ENCODE measurements around the gene KRTAP10-6. TPM values are rescaled to one million over a fixed set of nuclear protein-coding genes. Genes with fewer than 3 reads are reported as not detected.
"Not testable (repeated sequence)": the region's sequence is repeated elsewhere in the genome, so short reads cannot be mapped to it uniquely, and the experiment has no call there.

Gene KRTAP10-6
- total RNA-seq, 1 donor from 2014 or later: not detected

GRCh38 chr21:44564099-44564498 lies 28.2 kb downstream of the KRTAP10-6 start:
- no peak for DNase-seq (ENCODE audit: low read depth, low spot score)

GRCh38 chr21:44558695-44559094 lies 33.6 kb downstream of the KRTAP10-6 start, which contains the start of gene KRTAP10-3:
Gene KRTAP10-3, minus strand, starts transcription at chr21:44558795. Its CDS starts 80 bp downstream, at chr21:44558715.
- no peak for DNase-seq (ENCODE audit: low read depth, low spot score)

GRCh38 chr21:44558329-44558675 lies 34.0 kb downstream of the KRTAP10-6 start:
- DNase-seq (ENCODE audit: low read depth, low spot score): not testable (repeated sequence)

GRCh38 chr21:44557491-44558328 lies 34.6 kb downstream of the KRTAP10-6 start:
- no peak for DNase-seq (ENCODE audit: low read depth, low spot score)

- DNase-seq (ENCODE audit: low read depth, low spot score): no peak
Measured at GRCh38 chr21:44556879-44557278, 35.4 kb downstream of the KRTAP10-6 start.

GRCh38 chr21:44555200-44555875 lies 37.0 kb downstream of the KRTAP10-6 start:
- no peak for DNase-seq (ENCODE audit: low read depth, low spot score)

- no peak for DNase-seq (ENCODE audit: low read depth, low spot score)
Measured at GRCh38 chr21:44552681-44553080, 39.6 kb downstream of the KRTAP10-6 start.

- DNase-seq (ENCODE audit: low read depth, low spot score): no peak
Measured at GRCh38 chr21:44552136-44552535, 40.2 kb downstream of the KRTAP10-6 start.

- no peak for DNase-seq (ENCODE audit: low read depth, low spot score)
Measured at GRCh38 chr21:44551340-44551961, 40.9 kb downstream of the KRTAP10-6 start, which contains the start of gene KRTAP10-2. Gene KRTAP10-2, minus strand, starts transcription at chr21:44551505. Its CDS starts 47 bp downstream, at chr21:44551458.

GRCh38 chr21:44550807-44551206 lies 41.5 kb downstream of the KRTAP10-6 start:
- DNase-seq (ENCODE audit: low read depth, low spot score): no peak

- not testable (repeated sequence) for DNase-seq (ENCODE audit: low read depth, low spot score)
Measured at GRCh38 chr21:44550285-44550684, 42.0 kb downstream of the KRTAP10-6 start.

GRCh38 chr21:44549525-44550211 lies 42.6 kb downstream of the KRTAP10-6 start:
- no peak for DNase-seq (ENCODE audit: low read depth, low spot score)

GRCh38 chr21:44548922-44549321 lies 43.4 kb downstream of the KRTAP10-6 start:
- no peak for DNase-seq (ENCODE audit: low read depth, low spot score)

- DNase-seq (ENCODE audit: low read depth, low spot score): no peak
Measured at GRCh38 chr21:44548381-44548780, 43.9 kb downstream of the KRTAP10-6 start.

GRCh38 chr21:44547656-44548331 lies 44.5 kb downstream of the KRTAP10-6 start:
- DNase-seq (ENCODE audit: low read depth, low spot score): no peak

- no peak for DNase-seq (ENCODE audit: low read depth, low spot score)
Measured at GRCh38 chr21:44544566-44544965, 47.7 kb downstream of the KRTAP10-6 start.

GRCh38 chr21:44542716-44543115 lies 49.6 kb downstream of the KRTAP10-6 start:
- no peak for DNase-seq (ENCODE audit: low read depth, low spot score)
